PC-3 (cell line): ENCODE results near the gene INSL6. TPM values are rescaled to one million over a fixed set of nuclear protein-coding genes. Genes with fewer than 3 reads are reported as not detected.
A peak's percentile ranks its signal among the peaks of the same experiment; 100 is the strongest.
"Not testable (repeated sequence)": the region's sequence is repeated elsewhere in the genome, so short reads cannot be mapped to it uniquely, and the experiment has no call there.

Source experiments
- ATAC-seq: fragments of 200-7000 bp; cut with Tn5 transposase; 2 replicates; pipeline ENCODE4 v1.9.1; 2020; ENCODE audit warnings: mild to moderate bottlenecking, moderate library complexity
- BruUV-seq: library from RNA; stranded (reverse); fragments of 400-500 nt; replicated peaks from 2 replicates; lab custom pipeline; 2021; lab: Mats Ljungman, UMichigan
- CTCF ChIA-PET: fragments of 300-600 bp; sonication (Branson Sonifier 250); formaldehyde crosslinking; loops from one replicate; lab custom pipeline; 2022; ENCODE audit warnings: antibody characterized with exemption; lab: Charles Lee
- POLR2A ChIA-PET: fragments of 300-600 bp; sonication (Branson Sonifier 250); formaldehyde crosslinking; loops from one replicate; lab custom pipeline; 2022; ENCODE audit warnings: antibody characterized with exemption; ENCODE audit not compliant: unreplicated experiment; lab: Charles Lee
- DNase-seq: peaks from one replicate; pipeline ENCODE4 v3.0.0-alpha.2; 2015
- H2AFZ ChIP-seq: fragments of 300-600 bp; sonication (generic); 2 replicates; pipeline ENCODE4 v1.6.0; 2016; ENCODE audit warnings: antibody characterized with exemption, low read length
- H3F3A ChIP-seq: fragments of 300-600 bp; sonication (generic); one replicate; pipeline ENCODE4 v1.6.0; 2017; ENCODE audit warnings: antibody characterized with exemption, low read length, control low read depth, mild to moderate bottlenecking; ENCODE audit not compliant: unreplicated experiment
- H3K27ac ChIP-seq: fragments of 300-600 bp; sonication (generic); 2 replicates; pipeline ENCODE4 v1.5.1; 2016; ENCODE audit warnings: mild to moderate bottlenecking, low read length
- H3K27me3 ChIP-seq: fragments of 300-600 bp; sonication (generic); 2 replicates; pipeline ENCODE4 v1.6.1; 2016; ENCODE audit warnings: low read length, mixed read lengths
- H3K36me3 ChIP-seq: fragments of 300-600 bp; sonication (generic); 2 replicates; pipeline ENCODE4 v1.6.1; 2016; ENCODE audit warnings: low read depth, mixed run types, low read length, mixed read lengths
- H3K4me1 ChIP-seq: fragments of 300-600 bp; sonication (generic); 2 replicates; pipeline ENCODE4 v1.5.1; 2016; ENCODE audit warnings: low read length; ENCODE audit not compliant: insufficient read depth
- H3K4me2 ChIP-seq: fragments of 300-600 bp; sonication (generic); 2 replicates; pipeline ENCODE4 v1.6.0; 2016; ENCODE audit warnings: low read length
- H3K4me3 ChIP-seq: fragments of 300-600 bp; sonication (generic); 2 replicates; pipeline ENCODE4 v1.5.1; 2016; ENCODE audit warnings: mild to moderate bottlenecking, low read length, mixed read lengths
- H3K79me2 ChIP-seq: fragments of 300-600 bp; sonication (generic); 2 replicates; pipeline ENCODE4 v1.6.1; 2017; ENCODE audit warnings: low read length, mixed read lengths
- H3K9ac ChIP-seq: fragments of 300-600 bp; sonication (generic); 2 replicates; pipeline ENCODE4 v1.6.0; 2016; ENCODE audit warnings: mild to moderate bottlenecking, low read length
- H3K9me2 ChIP-seq: fragments of 300-600 bp; sonication (generic); replicated peaks from 2 replicates; pipeline ENCODE4 v1.6.1; 2016; ENCODE audit warnings: mixed run types, low read length, mixed read lengths
- H3K9me3 ChIP-seq: fragments of 300-600 bp; sonication (generic); 2 replicates; pipeline ENCODE4 v1.6.1; 2016; ENCODE audit warnings: low read length, mixed read lengths
- H4K20me1 ChIP-seq: fragments of 300-600 bp; sonication (generic); 2 replicates; pipeline ENCODE4 v1.6.1; 2016; ENCODE audit warnings: low read length, mixed read lengths
- CTCF ChIP-seq: fragments of 300-600 bp; sonication (generic); conservative IDR thresholded peaks from 2 replicates; pipeline ENCODE4 v1.5.1; 2017; ENCODE audit warnings: antibody characterized with exemption, low read depth, mild to moderate bottlenecking, low read length
- EZH2 ChIP-seq: fragments of 300-600 bp; sonication (generic); IDR thresholded peaks from one replicate; pipeline ENCODE4 v1.6.1; 2017; ENCODE audit warnings: antibody characterized with exemption, mild to moderate bottlenecking, low read length; ENCODE audit not compliant: unreplicated experiment
- EZH2phosphoT487 ChIP-seq: fragments of 300-600 bp; sonication (generic); IDR thresholded peaks from 2 replicates; pipeline ENCODE4 v1.6.1; 2018; ENCODE audit warnings: mild to moderate bottlenecking, antibody characterized with exemption, low read length, borderline replicate concordance
- intact Hi-C: fragments of 100-400 bp; cut with micrococcal nuclease; formaldehyde crosslinking; loops from 2 replicates; pipeline ENCODE4 v1.9.0; 2023
- total RNA-seq: library from RNA; depleted of rRNA; stranded (reverse); fragments of >200 nt; gene quantifications from 2 replicates; pipeline ENCODE4 v1.2.3, GENCODE V29; 2014

Gene INSL6
- total RNA-seq, 1 experiment from 2014 or later: not detected

DNA sequence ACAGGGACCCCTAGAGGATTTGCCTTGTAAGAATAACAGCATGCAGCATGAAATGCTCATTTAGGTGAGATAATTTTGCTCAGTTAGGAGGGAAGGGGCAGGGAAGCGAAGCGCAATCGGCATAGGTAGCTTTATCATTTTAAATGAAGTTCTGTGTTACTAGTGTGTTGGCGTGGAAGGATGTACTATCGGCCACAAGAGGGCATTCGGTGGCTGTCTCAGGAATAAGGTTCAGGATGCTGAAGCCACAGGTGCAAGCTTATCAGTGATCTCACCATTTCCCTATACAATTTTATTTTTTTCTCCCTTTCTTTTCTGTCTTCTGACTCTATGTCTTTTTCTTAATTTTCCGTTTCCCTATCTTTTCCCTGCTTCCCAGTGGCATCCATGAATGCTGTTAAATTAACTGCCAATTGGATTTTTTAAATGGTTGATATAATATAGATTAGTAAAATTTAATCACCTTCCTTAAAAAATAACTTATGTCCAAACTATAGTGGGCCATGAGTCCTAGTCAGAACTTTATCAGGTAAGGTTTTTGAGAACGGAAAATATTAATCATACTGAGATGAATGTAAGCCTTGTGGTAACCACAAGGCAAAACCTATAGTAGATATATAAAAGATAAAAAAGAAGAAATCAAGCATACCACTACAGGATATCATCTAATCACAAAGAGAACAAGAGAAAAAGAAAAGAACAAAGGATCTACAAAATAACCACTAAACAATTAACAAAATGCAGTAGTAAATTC lies 1.2 kb upstream of the INSL6 start:
- no peaks in the 10 kb centered on the region for H3K9me3 ChIP-seq
- ATAC-seq (peak; percentile 83), DNase-seq (peak; percentile 71)
- no peak overlapping the region for H3K27ac ChIP-seq
- H3K36me3 ChIP-seq: no peaks in the 10 kb centered on the region
- no peak overlapping the region for H3K4me3 ChIP-seq
- H2AFZ ChIP-seq: no peak overlapping the region; the same call in 1 of the 2 replicates
- no peak for TF ChIP-seq EZH2phosphoT487
- no peak for TF ChIP-seq EZH2
- TF ChIP-seq CTCF: peak; percentile 76
- H3F3A ChIP-seq: no peaks in the 10 kb centered on the region
- peak overlapping the region; percentile 43 for H3K4me2 ChIP-seq
- no peaks in the 10 kb centered on the region for H3K79me2 ChIP-seq
- no TSS peak for BruUV-seq
- no peak overlapping the region for H3K9ac ChIP-seq
- no peaks in the 10 kb centered on the region for H3K9me2 ChIP-seq
- CTCF ChIA-PET: interaction anchor here (0.5 to 1.1 kb wide), 9 partner anchors 77 to 426 kb away, joined by 3 to 9 read pairs (median 4); partner anchors contain the start of gene PLGRKT
- POLR2A ChIA-PET: no interaction called here
- intact Hi-C loops: loop anchor here (1.0 to 5.0 kb wide), 4 partner anchors 76 to 404 kb away; no protein-coding TSS in a partner anchor
- H3K27me3 ChIP-seq: no peaks in the 10 kb centered on the region
- no peaks in the 10 kb centered on the region for H4K20me1 ChIP-seq
- H3K4me1 ChIP-seq: no peaks in the 10 kb centered on the region

- Histone ChIP-seq H3K27me3 (no peaks in the 10 kb centered on the region), H3K9me3 (no peaks in the 10 kb centered on the region), H4K20me1 (no peaks in the 10 kb centered on the region), H3K4me3 (no peak overlapping the region), H2AFZ (no peak overlapping the region), H3F3A (no peaks in the 10 kb centered on the region), H3K9ac (no peak overlapping the region), H3K27ac (no peak overlapping the region), H3K9me2 (no peaks in the 10 kb centered on the region), H3K36me3 (no peaks in the 10 kb centered on the region), H3K79me2 (no peaks in the 10 kb centered on the region), H3K4me2 (no peak overlapping the region), H3K4me1 (no peaks in the 10 kb centered on the region)
- TF ChIP-seq EZH2phosphoT487 (no peak), CTCF (no peak), EZH2 (no peak)
- no TSS peak for BruUV-seq
- DNase-seq (no peak), ATAC-seq (no peak)
- POLR2A ChIA-PET: no interaction called here
- intact Hi-C loops: loop anchor here (5.0 kb wide), 1 partner anchor 78 kb away; no protein-coding TSS in a partner anchor
- CTCF ChIA-PET: no interaction called here
Measured at GRCh38 chr9:5184776-5185175, 663 bp downstream of the INSL6 start.

GRCh38 chr9:5180631-5181030 lies 4.8 kb downstream of the INSL6 start:
- intact Hi-C loops: not testable (repeated sequence)

More at GRCh38 chr9:5180631-5181030, 4.8 kb downstream of the INSL6 start:
- H3K4me2 ChIP-seq, H3K36me3 ChIP-seq, H3K4me3 ChIP-seq, DNase-seq, H3K27me3 ChIP-seq, POLR2A ChIA-PET, H4K20me1 ChIP-seq, BruUV-seq, H2AFZ ChIP-seq, H3F3A ChIP-seq, CTCF ChIA-PET, H3K9me2 ChIP-seq, H3K79me2 ChIP-seq, H3K9ac ChIP-seq, H3K9me3 ChIP-seq, H3K4me1 ChIP-seq, ATAC-seq, H3K27ac ChIP-seq: not testable (repeated sequence)
